Cardiac septum (tissue), 1 donor: Measurements from ENCODE around the gene FAM174C. TPM values are rescaled to one million over a fixed set of nuclear protein-coding genes. Genes with fewer than 3 reads are reported as not detected.

Experiments used
- DNase-seq: peaks from one replicate; pipeline ENCODE4 v3.0.0-alpha.2; 2020; ENCODE audit warnings: low spot score
- intact Hi-C: fragments of 100-400 bp; cut with DNase I; formaldehyde crosslinking; loops from one replicate; pipeline ENCODE4 v1.14.0; 2022
- long read RNA-seq: library from polyadenylated mRNA; unstranded; transcript quantifications from one replicate; pipeline ENCODE4 v2.0.0, GENCODE V29; 2021
- total RNA-seq: library from RNA; stranded (reverse); fragmentation: NEBNext Ultra II Directional; extraction: Animal tissue kit (Norgen Biotek cat#: 25700); gene quantifications from one replicate; pipeline ENCODE4 v1.2.1, GENCODE V29; 2021
- donor health status: DM: no; HTN: no; CAD: no.

FAM174C gene
- total RNA-seq, result 20.0 TPM
- long read RNA-seq, transcript C19orf24-201 (3 exons, 983 nt), result major isoform, 13 of 18 reads
- long read RNA-seq, partial matches to known transcripts, result 0 of 18 reads
- long read RNA-seq, other reads (novel, unspliced or antisense), result 4 of 18 reads

DNA sequence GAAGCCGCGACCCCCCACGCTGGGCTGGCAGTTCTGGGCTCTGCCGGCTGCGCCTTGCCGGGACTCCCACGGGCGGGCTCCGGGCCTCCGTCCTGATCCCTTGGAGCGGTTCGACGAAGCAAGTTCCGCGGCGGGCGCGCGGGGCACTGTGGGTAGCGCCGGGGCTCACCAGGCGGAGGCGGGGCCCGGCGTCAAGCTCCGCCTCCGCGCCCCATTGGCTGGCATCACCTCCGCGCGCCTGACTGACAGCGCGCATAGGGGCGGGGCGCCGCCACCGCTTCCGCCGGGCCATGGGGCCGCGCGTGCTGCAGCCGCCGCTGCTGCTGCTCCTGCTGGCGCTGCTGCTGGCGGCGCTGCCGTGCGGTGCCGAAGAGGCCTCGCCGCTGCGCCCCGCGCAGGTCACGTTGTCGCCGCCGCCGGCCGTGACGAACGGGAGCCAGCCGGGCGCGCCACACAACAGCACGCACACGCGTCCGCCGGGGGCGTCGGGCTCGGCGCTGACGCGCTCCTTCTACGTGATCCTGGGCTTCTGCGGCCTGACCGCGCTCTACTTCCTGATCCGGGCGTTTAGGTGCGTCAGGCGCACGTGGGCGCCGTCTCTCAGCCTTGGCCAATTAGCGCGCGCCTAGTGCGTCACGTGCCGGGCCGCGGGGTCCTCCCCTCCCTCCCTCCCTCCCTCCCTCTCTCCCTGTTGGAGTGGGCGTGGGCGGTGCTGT, at the start of gene FAM174C:
Gene FAM174C (plus strand): TSS at position 271 of the 716 bp plus-strand sequence. CDS start 20 bp downstream, at position 291.
- peak; percentile 96 for DNase-seq
- intact Hi-C loops, result loop anchor here (5.0 kb wide), 2 partner anchors 82 to 97 kb away; no protein-coding TSS in a partner anchor

DNA sequence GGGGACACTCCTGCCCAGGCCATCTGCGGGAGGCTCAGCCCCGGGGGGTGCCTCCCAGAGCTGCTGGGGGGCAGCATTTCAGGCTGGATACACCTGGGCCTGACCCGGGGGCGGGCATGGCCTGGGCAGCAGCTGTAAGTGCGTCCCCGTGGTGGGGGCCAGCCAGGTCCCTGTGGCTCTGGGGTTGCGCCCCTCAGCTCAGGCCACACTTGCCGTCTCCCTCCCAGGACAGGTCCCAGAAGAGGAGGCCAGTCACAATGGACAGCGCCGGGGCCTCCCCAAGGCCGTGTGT, 49.2 kb upstream of the FAM174C start:
- DNase-seq, result no peak
- intact Hi-C loops, result no loop called here

DNA sequence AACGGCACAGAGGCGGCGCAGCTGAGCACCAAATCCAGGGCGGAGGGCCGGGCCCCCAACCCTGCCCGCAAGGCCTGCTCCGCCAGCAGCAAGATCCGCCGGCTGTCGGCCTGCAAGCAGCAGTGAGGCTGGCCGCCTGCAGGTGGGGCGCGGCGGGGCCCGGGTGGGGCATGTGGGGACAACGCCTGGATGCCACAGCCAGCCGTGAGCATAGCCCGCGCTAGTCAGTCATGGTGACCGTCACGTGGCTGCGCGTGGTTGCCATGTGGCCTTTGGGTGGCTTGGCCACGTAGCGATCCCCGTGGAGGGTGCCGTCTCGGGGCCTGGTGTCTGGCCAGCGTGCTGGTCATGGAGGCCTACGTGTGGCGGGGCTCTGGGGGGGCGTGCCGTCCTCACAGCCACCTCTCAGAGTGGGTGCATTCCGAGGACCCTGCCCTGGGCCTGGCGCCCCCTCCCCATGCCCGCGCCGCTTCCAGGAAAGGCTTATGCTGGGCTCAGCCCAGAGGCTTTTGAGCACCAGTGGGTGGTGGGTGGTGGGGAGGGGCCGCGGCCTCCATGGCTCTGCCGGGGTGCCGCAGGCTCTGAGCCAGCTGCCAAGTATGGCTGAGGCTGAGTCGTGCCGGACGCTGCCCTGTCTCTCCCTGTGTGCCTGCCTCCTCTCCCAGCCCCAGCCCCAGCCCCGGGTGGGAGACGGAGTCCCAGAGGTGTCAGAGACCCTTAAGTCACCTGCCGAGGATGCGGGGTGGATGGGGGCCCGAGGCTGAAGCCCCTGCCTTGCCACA, 48.6 kb upstream of the FAM174C start:
- DNase-seq, result no peak
- intact Hi-C loops, result no loop called here

DNA sequence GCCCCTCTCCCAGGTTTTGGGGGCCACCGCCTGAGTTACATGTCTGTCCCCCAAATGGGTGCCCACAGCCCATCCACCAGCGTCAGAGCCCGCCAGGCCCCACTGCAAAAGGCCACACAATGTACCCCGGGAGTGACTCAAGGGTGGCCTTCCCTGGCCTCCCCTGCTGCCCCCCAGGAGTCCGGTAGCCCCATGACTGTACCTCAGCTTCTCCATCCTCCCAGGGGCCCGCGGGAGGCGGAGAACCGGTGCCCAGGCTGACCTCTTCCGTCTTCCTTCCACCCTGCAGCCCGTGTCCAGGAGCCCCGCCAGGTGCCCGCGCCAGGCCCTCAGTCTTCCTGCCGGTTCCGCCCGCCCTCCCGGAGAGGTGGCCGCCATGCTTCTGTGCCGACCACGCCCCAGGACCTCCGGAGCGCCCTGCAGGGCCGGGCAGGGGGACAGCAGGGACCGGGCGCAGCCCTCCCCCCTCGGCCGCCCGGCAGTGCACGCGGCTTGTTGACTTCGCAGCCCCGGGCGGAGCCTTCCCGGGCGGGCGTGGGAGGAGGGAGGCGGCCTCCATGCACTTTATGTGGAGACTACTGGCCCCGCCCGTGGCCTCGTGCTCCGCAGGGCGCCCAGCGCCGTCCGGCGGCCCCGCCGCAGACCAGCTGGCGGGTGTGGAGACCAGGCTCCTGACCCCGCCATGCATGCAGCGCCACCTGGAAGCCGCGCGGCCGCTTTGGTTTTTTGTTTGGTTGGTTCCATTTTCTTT, 47.9 kb upstream of the FAM174C start:
- DNase-seq, result no peak
- intact Hi-C loops, result no loop called here

DNA sequence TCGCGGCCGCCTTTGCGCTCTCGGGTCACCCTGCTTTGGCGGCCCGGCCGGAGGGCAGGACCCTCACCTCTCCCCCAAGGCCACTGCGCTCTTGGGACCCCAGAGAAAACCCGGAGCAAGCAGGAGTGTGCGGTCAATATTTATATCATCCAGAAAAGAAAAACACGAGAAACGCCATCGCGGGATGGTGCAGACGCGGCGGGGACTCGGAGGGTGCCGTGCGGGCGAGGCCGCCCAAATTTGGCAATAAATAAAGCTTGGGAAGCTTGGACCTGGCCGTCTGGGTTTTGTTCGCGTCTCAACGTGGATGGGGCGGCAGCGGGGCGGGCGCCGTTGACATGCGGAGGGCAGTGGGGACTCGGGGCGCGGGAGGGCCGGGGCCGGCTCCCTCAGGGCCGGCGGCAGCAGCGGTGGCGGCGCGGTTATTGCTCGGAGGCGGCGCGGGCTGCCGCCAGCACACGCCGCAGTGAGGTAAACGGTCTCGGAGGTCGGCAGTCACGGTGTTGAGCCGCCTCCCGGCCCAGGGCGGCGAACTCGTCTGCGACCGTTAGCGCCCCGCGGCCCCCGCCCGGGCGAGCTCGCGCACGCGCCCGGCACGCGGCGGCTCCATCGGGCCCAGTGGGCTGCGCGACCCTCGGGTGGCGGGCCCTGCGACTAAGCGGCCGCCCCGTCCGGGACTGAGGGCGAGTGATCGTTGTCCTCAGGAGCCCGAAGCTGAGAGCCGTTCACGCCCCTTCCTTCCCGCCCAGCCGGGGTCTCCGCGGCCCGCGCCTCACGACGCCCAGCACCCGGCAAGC, 47.0 kb upstream of the FAM174C start:
- intact Hi-C loops, result no loop called here
- DNase-seq, result no peak

DNA sequence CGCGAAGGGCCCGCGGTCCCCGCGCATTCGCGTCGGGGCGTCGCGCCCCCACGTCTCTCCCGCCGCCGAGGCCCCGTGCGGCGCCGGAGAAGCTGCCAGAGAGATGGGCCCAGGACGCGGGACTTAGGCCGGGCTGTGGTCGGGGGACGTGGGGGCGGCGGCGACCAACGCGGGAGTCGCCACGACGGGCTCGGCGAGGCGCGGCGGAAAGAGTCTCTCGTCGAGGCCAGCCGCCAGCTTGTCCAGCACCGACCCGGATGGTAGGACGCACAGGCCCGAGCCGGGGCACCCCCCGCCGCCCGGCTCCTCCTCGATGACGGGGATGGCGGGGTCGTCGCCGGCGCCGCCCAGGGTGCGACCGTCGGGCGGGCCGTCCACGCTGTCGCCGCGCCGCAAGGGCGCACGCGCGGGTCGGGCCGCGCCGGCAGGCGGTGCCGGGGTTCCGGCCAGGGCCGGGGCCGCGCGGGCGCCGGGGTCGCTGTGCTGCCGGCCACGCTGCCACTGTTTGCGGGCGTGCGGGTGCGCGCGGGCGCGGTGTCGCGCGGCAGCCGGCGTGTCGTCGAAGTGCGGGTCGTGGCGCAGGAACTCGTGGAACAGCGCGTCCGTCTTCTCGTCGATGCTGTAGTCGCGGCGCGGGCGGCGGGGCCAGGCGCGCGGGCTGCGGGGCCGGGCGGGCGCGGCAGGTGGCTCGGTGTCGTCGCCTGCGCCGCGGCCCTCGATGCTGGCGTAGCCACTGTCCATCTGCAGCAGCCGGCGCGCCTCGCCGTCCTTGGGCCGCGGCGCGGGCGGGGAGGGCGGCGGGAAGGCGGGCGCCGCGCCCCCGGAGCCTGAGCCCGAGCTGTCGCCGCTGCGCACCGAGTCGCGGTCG, 46.0 kb upstream of the FAM174C start:
- DNase-seq, result no peak
- intact Hi-C loops, result no loop called here

DNA sequence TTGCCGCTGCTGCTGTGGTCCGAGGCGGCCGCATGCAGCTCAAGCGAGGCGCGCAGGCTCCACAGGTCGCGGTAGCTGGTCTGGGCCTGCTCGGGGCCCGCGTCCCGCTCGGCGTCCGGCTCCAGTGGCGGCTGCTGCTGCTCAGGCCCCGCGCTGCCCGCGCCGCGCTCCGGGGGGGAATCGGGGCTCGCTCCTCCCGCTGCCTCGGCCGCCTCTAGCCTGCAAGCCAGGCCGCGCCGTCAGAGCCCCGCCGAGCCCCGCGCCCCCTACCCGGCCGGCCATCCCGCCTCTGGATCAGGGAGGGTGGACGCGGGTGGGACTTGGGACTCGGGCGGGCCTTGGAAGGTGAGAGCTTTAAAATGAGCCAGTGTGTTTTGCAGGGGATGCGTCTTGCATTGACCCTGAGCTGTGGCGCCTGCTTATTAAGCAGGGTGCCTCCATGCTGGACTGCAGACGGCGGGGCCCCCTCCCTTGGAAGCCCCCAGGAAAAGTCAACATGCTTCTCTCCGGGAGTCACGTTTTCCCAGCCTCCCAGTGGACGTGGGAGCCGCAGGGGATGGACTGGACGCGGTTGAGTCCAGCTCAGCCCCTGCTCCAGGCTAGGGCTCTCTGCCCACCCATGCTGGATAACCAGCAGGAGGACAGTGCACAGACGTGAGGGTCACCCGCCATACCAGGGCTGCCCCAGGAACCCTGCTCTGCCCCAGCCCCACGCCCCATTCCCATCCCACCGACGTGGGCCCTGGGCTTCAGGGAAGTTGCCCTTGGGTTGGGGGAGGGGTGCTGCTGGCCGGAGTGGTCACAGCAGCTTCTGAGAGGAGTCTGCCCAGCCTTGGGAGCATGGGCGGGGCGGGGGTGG, 45.2 kb upstream of the FAM174C start:
- DNase-seq, result no peak
- intact Hi-C loops, result no loop called here

DNA sequence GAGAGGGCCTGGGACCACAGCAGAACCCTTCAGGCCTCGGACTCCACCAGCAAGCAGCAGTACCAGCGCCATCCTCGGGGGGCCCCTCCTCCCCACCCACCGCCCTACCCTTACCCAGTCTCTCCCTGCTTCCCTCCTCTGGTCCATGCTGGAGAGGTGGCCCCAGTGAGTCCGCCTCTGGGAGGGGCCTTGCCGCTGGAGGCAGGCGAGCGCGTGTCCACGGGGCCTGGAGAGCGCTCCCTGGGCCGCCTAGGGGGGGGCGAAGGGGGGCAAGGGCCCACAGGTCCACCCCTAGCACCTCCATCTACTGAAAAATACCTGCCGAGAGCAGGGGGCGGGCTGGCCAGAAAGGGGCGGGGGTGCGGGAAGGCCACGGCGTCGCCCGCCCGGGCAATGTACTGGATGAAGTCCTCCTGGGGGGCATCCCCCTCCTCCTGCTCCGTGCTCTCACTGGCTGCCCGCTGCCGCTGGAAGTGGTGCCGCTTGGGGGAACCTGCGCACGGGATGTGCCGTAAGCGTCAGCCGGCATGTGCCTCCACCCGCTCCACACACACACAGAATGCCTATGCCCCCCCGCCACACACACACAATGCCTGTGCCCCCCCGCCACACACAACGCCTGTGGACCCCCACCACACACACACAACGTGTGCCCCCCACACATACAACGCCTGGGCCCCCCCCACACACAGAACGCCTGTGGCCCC, 44.4 kb upstream of the FAM174C start:
- intact Hi-C loops, result no loop called here

DNA sequence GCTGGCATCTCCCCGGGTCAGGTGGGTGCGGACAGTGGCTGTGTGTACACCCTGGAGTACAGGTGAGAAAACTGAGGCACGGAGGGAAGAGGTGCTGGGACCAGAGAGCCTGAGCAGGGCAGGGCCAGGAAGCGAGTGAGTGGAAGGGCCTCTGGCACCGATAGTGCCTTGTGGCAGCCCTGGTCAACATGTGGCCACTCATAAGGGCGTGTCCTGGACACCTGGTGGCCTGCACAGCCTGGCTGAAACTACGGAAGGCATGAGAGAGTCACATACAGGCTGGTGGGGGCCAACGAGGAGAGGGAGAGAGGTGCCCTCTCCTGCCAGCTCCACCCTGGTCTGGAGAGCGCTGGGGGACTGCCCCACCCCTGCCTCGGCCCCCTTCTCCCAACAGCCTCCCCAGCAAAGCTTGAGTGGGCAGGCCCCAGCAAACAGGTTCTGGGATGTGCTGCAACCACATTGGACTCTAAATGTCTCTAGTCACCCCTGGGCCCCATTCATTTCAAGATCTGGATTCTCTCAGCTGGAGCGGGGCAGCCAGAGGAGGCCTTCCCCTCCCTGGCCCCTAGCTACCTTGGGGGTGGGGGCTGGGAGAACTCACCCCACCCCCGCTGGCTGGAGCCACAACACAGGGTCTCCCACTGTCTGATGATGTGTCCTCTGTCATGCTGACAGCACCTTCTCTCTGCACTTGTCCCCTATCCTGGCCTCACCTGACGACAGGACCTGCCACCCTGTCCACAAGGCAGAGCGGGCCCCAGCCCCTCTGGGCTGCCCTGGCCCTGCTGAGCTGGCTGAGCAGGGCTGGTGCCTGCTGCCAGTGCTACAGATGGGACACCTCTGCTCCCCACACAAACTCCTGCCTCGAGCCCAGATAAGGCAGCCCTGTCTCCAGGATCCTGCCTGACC, 43.3 kb upstream of the FAM174C start:
- intact Hi-C loops, result no loop called here

More for the DNA sequence above, 44.4 kb upstream of the FAM174C start:
- DNase-seq, result no peak

DNA sequence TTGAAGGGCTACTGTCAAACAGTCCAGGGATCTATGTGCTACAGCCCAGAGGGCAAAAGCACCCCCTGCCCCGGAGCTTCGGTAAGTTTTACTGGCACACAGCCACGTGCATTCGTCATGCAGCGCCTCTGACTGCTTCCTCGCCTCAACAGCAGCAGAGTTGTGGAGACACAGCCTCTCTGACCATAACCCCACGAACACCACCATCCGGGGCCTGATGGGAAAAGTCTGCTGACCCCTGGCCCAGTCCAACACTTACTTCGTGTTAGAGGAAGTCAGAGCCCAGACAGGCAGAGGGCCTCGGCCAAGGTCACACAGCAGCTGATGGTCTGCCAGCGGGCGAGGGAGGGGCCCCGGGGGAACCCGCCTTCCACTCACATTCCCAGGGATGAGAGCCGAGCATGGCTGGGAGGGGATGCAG, 42.7 kb upstream of the FAM174C start:
- no peak for DNase-seq
- intact Hi-C loops, result no loop called here

More for the DNA sequence above, 43.3 kb upstream of the FAM174C start:
- DNase-seq, result no peak

DNA sequence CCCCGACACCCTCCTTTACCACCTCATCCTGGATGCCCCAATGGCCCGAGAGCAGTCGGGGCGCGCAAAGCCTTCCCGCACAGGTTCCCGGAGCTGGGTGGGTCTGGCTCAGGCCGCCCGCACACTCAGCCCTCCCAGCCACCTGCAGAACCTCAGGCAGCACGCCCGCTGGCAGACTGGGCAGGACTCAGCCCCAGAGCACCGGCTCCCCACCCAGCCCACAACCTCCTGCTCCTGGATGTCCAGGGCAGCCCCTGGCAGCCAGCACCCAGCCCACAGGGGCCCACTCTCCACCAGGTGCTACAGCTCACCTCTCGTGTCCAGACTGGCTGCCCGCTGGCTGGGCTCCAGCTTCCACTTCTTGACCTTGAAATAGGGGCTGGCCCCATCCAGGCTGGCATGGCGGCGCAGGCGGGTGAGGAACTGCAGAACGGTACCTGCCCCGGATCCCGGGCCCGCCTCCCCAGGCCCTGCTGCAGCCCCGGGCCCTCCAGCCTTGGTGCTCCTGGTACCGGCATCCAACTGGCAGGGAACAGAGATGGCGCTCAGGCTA, 42.1 kb upstream of the FAM174C start:
- DNase-seq, result no peak
- intact Hi-C loops, result no loop called here

DNA sequence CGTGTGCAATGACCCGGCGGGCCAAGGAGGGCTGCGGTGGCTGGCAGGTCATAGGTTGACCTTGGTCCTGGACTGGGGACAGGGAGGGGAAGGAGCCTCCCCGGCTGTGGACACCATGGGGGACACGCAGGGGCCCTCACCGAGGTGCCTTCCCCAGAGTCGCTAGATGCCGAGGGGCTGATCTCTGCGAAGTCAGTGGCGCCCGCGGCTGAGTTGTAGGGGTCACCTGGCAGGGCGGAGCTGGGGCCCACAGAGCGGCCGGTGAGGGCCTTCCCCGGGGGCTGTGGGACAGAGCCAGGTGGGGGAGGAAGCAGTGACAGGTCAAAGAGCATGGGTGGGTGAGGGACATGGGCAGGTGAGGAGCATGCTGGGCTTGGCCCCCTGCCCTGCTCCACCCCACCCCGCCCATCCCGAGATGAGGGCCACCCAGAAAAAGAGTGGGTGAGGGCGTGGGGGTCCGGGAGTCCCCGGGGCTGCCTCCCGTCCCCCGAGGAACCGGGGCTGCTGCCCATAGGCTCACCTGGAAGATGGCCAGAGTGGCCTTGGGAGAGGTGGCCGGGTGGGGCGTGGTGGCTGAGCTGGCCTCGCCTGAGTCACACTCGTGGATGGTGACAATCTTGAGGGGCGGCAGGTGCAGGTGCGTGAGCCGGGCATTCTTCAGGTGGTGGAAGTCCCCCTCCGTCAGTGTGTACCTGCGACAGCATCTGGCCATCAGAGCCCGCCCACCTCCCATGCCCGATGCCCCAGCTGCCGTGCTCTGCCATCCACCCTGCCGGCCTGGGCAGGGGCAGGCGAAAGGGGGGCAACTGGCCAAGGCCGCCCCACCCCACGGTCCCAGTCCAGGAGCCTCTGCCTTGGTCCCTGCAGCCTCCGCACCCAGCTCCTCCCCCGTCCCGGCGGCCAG, 41.0 kb upstream of the FAM174C start:
- no peak for DNase-seq
- intact Hi-C loops, result no loop called here

DNA sequence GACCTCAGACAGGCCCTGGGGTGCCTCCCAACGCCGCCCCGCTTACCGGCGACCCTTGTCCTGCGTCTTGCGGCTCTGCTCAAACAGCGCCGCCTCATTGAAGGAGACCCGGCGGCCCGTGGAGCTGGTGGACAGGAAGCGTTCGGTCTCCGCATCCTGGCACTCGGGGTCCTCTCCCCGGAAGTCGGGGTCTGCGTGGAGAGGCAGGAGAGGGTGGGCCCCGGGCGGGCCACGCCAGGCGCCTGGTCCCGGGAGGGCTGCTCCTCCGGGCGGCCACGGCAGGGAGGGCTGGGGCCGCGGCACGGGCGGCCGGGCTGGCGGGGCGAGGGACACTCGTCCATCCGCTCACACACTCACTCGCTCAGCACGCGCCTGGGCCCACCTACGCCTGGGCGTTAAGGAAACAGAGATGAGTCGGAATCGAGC, 40.4 kb upstream of the FAM174C start:
- intact Hi-C loops, result no loop called here
- no peak for DNase-seq

DNA sequence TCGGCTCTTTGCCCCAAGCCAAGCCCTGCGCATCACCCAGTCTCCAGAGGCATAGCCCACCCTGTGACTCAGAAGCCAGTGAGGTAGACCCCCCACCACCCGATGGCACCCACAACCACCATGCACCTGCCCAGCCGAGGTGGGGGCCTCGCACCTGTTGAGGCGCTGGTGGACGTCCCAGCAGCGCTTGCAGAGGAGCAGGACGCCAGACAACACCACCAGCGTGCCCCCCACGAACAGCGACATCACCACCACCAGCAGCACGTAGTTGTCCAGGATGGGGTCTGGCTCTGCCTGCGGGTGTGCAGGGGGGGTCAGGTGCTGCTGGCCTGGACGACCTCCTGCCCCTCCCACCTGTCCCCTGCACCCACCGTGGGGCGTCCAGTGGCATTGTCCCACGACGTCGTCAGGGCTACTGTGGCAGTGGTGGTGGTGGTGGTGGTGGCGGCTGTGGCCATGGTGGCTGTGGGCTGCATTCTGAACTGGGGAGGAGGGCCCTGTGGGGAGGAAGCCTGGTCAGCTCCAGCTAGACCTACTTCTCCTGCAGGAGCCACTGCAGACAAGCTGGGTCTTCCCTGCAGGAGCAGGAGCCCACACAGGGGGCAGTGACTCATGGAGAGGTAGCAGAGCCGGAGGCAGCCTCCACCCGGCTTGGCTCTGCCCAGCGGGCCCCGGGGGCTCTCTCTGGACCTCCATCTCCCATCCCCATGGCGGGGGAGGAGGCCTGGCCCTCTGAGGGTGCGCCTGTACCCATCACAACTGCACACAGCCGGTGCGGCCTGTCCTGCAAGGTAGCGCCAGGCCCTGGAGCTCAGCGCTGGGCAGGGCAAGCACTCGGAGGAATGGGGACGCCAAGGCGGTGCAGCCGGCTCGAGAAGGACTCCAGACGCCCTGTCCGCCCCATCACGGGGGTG, 39.4 kb upstream of the FAM174C start:
- intact Hi-C loops, result no loop called here
- no peak for DNase-seq
